GM12872 (cell line): ENCODE data around the gene DYNLL2.

Experiments
- CTCF ChIP-seq: IDR thresholded peaks from 3 replicates; pipeline ENCODE4 v1.5.1; 2011; ENCODE audit warnings: low read depth, mild to moderate bottlenecking, low read length, moderate library complexity; ENCODE audit not compliant: insufficient read depth

The DYNLL2 gene

GRCh38 chr17:58082870-58083490, at the start of gene DYNLL2:
Gene DYNLL2 (plus strand): TSS chr17:58083419. CDS start chr17:58087091, 3,672 bp downstream.
- TF ChIP-seq CTCF: no peak

- TF ChIP-seq CTCF: no peak
Measured at GRCh38 chr17:58039975-58040374, 43.2 kb upstream of the DYNLL2 start.

GRCh38 chr17:58040386-58040785, 42.8 kb upstream of the DYNLL2 start:
- TF ChIP-seq CTCF: no peak

- no peak for TF ChIP-seq CTCF
Measured at GRCh38 chr17:58041161-58041560, 42.1 kb upstream of the DYNLL2 start.

GRCh38 chr17:58043221-58044181, 39.7 kb upstream of the DYNLL2 start:
- no peak for TF ChIP-seq CTCF

GRCh38 chr17:58046239-58047094, 36.8 kb upstream of the DYNLL2 start:
- no peak for TF ChIP-seq CTCF
